ENCODE measurements around the gene FAAP20.
A peak's percentile ranks its signal among the peaks of the same experiment; 100 is the strongest.

FAAP20 gene

DNA sequence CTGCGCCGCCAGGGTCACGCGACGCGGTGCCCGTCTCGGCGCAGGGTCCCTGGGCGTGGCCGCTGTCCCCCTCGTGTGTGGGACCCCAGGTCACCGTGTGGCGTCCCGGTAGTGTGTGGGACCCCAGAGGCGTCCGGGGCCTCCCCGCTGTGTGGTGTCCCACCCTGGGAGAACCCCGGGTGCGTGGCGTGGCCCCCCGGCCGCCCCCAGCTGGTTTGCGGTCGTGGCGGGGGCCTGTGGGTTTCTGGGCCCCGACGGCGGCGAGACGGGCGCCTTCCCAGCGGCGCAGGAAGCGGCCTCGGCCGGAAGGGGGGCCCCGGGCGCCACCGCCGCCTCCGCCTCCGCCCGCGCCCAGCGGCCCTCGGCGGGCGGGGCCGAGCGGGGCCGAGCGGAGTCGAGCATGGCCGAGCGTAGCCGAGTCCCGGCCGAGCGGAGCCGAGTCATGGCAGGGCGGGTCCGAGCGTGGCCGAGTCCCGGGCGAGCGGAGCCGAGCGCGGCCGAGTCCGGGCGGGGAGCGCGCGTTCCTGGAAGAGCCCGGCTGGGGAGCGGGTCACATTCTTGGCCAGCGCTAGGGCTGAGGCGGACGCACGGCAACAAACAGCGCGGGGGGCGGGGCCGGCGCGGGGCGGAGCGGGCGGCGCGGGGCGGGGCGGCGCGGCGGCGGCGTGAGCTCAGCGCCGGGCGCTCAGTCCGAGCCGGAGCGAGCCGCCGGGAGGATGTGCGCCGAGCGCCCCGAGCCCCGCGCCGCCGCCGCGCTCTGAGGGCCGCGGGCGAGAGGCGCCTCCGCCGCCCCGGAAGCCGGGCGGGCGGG is 33.0 kb upstream of the FAAP20 start (continued):
- TF ChIP-seq, protein P1, sequence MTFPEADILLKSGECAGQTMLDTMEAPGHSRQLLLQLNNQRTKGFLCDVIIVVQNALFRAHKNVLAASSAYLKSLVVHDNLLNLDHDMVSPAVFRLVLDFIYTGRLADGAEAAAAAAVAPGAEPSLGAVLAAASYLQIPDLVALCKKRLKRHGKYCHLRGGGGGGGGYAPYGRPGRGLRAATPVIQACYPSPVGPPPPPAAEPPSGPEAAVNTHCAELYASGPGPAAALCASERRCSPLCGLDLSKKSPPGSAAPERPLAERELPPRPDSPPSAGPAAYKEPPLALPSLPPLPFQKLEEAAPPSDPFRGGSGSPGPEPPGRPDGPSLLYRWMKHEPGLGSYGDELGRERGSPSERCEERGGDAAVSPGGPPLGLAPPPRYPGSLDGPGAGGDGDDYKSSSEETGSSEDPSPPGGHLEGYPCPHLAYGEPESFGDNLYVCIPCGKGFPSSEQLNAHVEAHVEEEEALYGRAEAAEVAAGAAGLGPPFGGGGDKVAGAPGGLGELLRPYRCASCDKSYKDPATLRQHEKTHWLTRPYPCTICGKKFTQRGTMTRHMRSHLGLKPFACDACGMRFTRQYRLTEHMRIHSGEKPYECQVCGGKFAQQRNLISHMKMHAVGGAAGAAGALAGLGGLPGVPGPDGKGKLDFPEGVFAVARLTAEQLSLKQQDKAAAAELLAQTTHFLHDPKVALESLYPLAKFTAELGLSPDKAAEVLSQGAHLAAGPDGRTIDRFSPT (tag by site-specific recombination; IDR thresholded peaks at IDR 0.05) = 0 out of 2 replicates have a peak, but pooled peaks have one; percentile 17
- 0 out of 2 replicates have a peak, but pooled peaks have one; percentile 17 for TF ChIP-seq ZNF596 (tag by site-specific recombination; IDR thresholded peaks at IDR 0.05)
- TF ChIP-seq ZNF341 (tag by site-specific recombination; IDR thresholded peaks at IDR 0.05; ENCODE audit: low read depth) = peak; percentile 96
- 0 out of 2 replicates have a peak, but pooled peaks have one; percentile 44 for TF ChIP-seq ZBTB48 (tag by site-specific recombination; IDR thresholded peaks at IDR 0.05)
- TF ChIP-seq, protein P2, sequence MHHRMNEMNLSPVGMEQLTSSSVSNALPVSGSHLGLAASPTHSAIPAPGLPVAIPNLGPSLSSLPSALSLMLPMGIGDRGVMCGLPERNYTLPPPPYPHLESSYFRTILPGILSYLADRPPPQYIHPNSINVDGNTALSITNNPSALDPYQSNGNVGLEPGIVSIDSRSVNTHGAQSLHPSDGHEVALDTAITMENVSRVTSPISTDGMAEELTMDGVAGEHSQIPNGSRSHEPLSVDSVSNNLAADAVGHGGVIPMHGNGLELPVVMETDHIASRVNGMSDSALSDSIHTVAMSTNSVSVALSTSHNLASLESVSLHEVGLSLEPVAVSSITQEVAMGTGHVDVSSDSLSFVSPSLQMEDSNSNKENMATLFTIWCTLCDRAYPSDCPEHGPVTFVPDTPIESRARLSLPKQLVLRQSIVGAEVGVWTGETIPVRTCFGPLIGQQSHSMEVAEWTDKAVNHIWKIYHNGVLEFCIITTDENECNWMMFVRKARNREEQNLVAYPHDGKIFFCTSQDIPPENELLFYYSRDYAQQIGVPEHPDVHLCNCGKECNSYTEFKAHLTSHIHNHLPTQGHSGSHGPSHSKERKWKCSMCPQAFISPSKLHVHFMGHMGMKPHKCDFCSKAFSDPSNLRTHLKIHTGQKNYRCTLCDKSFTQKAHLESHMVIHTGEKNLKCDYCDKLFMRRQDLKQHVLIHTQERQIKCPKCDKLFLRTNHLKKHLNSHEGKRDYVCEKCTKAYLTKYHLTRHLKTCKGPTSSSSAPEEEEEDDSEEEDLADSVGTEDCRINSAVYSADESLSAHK (tag by site-specific recombination; IDR thresholded peaks at IDR 0.05) = peak; percentile 25; the same call in 1 of the 2 replicates
- 0 out of 2 replicates have a peak, but pooled peaks have one; percentile 24 for TF ChIP-seq KLF8 (tag by site-specific recombination; IDR thresholded peaks at IDR 0.05)
- peak; percentile 31; the same call in 1 of the 2 replicates for TF ChIP-seq ZNF677 (tag by site-specific recombination; IDR thresholded peaks at IDR 0.05)
- TF ChIP-seq ZBTB1 (tag by site-specific recombination; IDR thresholded peaks at IDR 0.05) = 0 out of 2 replicates have a peak, but pooled peaks have one; percentile 49
- no peak for TF ChIP-seq ZNF585B (tag by site-specific recombination; IDR thresholded peaks at IDR 0.05)
- TF ChIP-seq, protein P3, sequence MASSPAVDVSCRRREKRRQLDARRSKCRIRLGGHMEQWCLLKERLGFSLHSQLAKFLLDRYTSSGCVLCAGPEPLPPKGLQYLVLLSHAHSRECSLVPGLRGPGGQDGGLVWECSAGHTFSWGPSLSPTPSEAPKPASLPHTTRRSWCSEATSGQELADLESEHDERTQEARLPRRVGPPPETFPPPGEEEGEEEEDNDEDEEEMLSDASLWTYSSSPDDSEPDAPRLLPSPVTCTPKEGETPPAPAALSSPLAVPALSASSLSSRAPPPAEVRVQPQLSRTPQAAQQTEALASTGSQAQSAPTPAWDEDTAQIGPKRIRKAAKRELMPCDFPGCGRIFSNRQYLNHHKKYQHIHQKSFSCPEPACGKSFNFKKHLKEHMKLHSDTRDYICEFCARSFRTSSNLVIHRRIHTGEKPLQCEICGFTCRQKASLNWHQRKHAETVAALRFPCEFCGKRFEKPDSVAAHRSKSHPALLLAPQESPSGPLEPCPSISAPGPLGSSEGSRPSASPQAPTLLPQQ (tag by site-specific recombination; IDR thresholded peaks at IDR 0.05) = peak; percentile 80; the same call in 1 of the 2 replicates
- TF ChIP-seq ZNF37A (tag by site-specific recombination; IDR thresholded peaks at IDR 0.05) = peak; percentile 32; the same call in 1 of the 2 replicates
- 0 out of 2 replicates have a peak, but pooled peaks have one; percentile 32 for TF ChIP-seq EGR2 (tag by site-specific recombination; IDR thresholded peaks at IDR 0.05; ENCODE audit: low read depth)
- TF ChIP-seq MEIS1 (CRISPR knock-in tag; IDR thresholded peaks at IDR 0.05; ENCODE audit: borderline replicate concordance) = no peak
- TF ChIP-seq, protein P4, sequence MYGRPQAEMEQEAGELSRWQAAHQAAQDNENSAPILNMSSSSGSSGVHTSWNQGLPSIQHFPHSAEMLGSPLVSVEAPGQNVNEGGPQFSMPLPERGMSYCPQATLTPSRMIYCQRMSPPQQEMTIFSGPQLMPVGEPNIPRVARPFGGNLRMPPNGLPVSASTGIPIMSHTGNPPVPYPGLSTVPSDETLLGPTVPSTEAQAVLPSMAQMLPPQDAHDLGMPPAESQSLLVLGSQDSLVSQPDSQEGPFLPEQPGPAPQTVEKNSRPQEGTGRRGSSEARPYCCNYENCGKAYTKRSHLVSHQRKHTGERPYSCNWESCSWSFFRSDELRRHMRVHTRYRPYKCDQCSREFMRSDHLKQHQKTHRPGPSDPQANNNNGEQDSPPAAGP (tag by site-specific recombination; IDR thresholded peaks at IDR 0.05) = 0 out of 2 replicates have a peak, but pooled peaks have one; percentile 38
- TF ChIP-seq ZNF510 (tag by site-specific recombination; IDR thresholded peaks at IDR 0.05; ENCODE audit: insufficient replicate concordance) = no peak
- TF ChIP-seq ZBTB7A (tag by site-specific recombination; IDR thresholded peaks at IDR 0.05; ENCODE audit: low read depth) = 0 out of 2 replicates have a peak, but pooled peaks have one; percentile 49
- TF ChIP-seq ZNF514 (tag by site-specific recombination; IDR thresholded peaks at IDR 0.05) = no peak
- no peak for TF ChIP-seq KLF10 (tag by site-specific recombination; IDR thresholded peaks at IDR 0.05)
- TF ChIP-seq, protein P5, sequence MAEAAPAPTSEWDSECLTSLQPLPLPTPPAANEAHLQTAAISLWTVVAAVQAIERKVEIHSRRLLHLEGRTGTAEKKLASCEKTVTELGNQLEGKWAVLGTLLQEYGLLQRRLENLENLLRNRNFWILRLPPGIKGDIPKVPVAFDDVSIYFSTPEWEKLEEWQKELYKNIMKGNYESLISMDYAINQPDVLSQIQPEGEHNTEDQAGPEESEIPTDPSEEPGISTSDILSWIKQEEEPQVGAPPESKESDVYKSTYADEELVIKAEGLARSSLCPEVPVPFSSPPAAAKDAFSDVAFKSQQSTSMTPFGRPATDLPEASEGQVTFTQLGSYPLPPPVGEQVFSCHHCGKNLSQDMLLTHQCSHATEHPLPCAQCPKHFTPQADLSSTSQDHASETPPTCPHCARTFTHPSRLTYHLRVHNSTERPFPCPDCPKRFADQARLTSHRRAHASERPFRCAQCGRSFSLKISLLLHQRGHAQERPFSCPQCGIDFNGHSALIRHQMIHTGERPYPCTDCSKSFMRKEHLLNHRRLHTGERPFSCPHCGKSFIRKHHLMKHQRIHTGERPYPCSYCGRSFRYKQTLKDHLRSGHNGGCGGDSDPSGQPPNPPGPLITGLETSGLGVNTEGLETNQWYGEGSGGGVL (tag by site-specific recombination; IDR thresholded peaks at IDR 0.05) = peak; percentile 61
- no peak for TF ChIP-seq ZNF391 (tag by site-specific recombination; IDR thresholded peaks at IDR 0.05; ENCODE audit: borderline replicate concordance, low read depth)
- peak; percentile 74 for TF ChIP-seq ZSCAN30 (tag by site-specific recombination; IDR thresholded peaks at IDR 0.05)
- TF ChIP-seq ZNF473 (tag by site-specific recombination; IDR thresholded peaks at IDR 0.05) = no peak
- TF ChIP-seq SP7 (tag by site-specific recombination; IDR thresholded peaks at IDR 0.05) = 0 out of 2 replicates have a peak, but pooled peaks have one; percentile 21
- no peak for TF ChIP-seq SALL2 (tag by site-specific recombination; IDR thresholded peaks at IDR 0.05; ENCODE audit: borderline replicate concordance)
- peak; percentile 88 for TF ChIP-seq ZBTB8A (tag by site-specific recombination; IDR thresholded peaks at IDR 0.05)
- peak; percentile 42; the same call in 1 of the 2 replicates for TF ChIP-seq ZBTB20 (tag by site-specific recombination; IDR thresholded peaks at IDR 0.05)
- peak; percentile 46; the same call in 1 of the 2 replicates for TF ChIP-seq ZNF423 (tag by site-specific recombination; IDR thresholded peaks at IDR 0.05)
- no peak for TF ChIP-seq ZNF350 (tag by site-specific recombination; IDR thresholded peaks at IDR 0.05)
- TF ChIP-seq ZNF214 (tag by site-specific recombination; IDR thresholded peaks at IDR 0.05; ENCODE audit: borderline replicate concordance) = no peak
- no peak for TF ChIP-seq ZNF155 (tag by site-specific recombination; IDR thresholded peaks at IDR 0.05)
